Right renal cortex interstitium (tissue), 3 donors: ENCODE data around the gene RIOK1. TPM values are rescaled to one million over a fixed set of nuclear protein-coding genes. Genes with fewer than 3 reads are reported as not detected.

ENCODE experiments used
- polyA plus RNA-seq, 3 donors: library from polyadenylated mRNA; unstranded; fragments of 120-200 nt; gene quantifications; one replicate each; pipeline ENCODE4 v1.2.1, GENCODE V29; 2013; ENCODE audit not compliant: insufficient read length in 3 of 3

The RIOK1 gene
- polyA plus RNA-seq, 3 donors, result 30.1 to 34.8 (median 31.7) TPM

Other genes starting within 250 kb of the RIOK1 start
- 100 to 1,000 TPM; 129 to 141 (median 141) TPM for gene SSR1, start 76.6 kb upstream of the RIOK1 start, polyA plus RNA-seq
- under 1 TPM in 2 of 3 donors, not detected in 1; 0.07 to 0.24 TPM for gene CAGE1, start 66 bp upstream of the RIOK1 start, polyA plus RNA-seq
- gene DSP, start 151.9 kb downstream of the RIOK1 start, polyA plus RNA-seq, result 10 to 100 TPM; 64.8 to 88.6 (median 85.6) TPM
- 10 to 100 TPM; 18.3 to 20.9 (median 18.7) TPM for gene SNRNP48, start 200.4 kb downstream of the RIOK1 start, polyA plus RNA-seq